GM12865 (cell line): ENCODE results near the gene ADAMTS7.
"Not testable (repeated sequence)": the region's sequence is repeated elsewhere in the genome, so short reads cannot be mapped to it uniquely, and the experiment has no call there.

Experiments used
- DNase-seq: peaks from one replicate; pipeline ENCODE4 v3.0.0; 2010; ENCODE audit warnings: low read depth
- H3K4me3 ChIP-seq: 2 replicates; pipeline ENCODE4 v1.5.1; 2011; ENCODE audit warnings: mild to moderate bottlenecking, low read depth, low read length, control low read depth
- CTCF ChIP-seq: IDR thresholded peaks from 2 replicates; pipeline ENCODE4 v1.5.1; 2011; ENCODE audit warnings: low read length, control low read depth, low read depth, inconsistent platforms; ENCODE audit not compliant: insufficient read depth; ENCODE audit errors: missing control alignments

The ADAMTS7 gene

GRCh38 chr15:78800806-78801205, 10.5 kb downstream of the ADAMTS7 start:
- no peak overlapping the region for H3K4me3 ChIP-seq
- DNase-seq: no peak
- TF ChIP-seq CTCF: no peak

- DNase-seq: no peak
- TF ChIP-seq CTCF: no peak
- no peak overlapping the region for H3K4me3 ChIP-seq
These were observed 11.1 kb downstream of the ADAMTS7 start for GRCh38 chr15:78800189-78800588.

GRCh38 chr15:78799102-78799501, 12.2 kb downstream of the ADAMTS7 start:
- not testable (repeated sequence) for H3K4me3 ChIP-seq, DNase-seq

GRCh38 chr15:78798355-78798754, 12.9 kb downstream of the ADAMTS7 start:
- DNase-seq: not testable (repeated sequence)

GRCh38 chr15:78797951-78798350, 13.3 kb downstream of the ADAMTS7 start:
- no peak overlapping the region for H3K4me3 ChIP-seq
- no peak for DNase-seq
- TF ChIP-seq CTCF: no peak

More at GRCh38 chr15:78798355-78798754, 12.9 kb downstream of the ADAMTS7 start:
- H3K4me3 ChIP-seq: not testable (repeated sequence)

- TF ChIP-seq CTCF: no peak
- no peak for DNase-seq
These were observed 14.8 kb downstream of the ADAMTS7 start for GRCh38 chr15:78796510-78796909.

GRCh38 chr15:78795043-78795442, 16.2 kb downstream of the ADAMTS7 start:
- TF ChIP-seq CTCF: no peak
- no peak overlapping the region for H3K4me3 ChIP-seq
- DNase-seq: no peak

More at GRCh38 chr15:78796510-78796909, 14.8 kb downstream of the ADAMTS7 start:
- H3K4me3 ChIP-seq: no peak overlapping the region

GRCh38 chr15:78794446-78794845, 16.8 kb downstream of the ADAMTS7 start:
- not testable (repeated sequence) for H3K4me3 ChIP-seq, DNase-seq

GRCh38 chr15:78791357-78791756, 19.9 kb downstream of the ADAMTS7 start:
- no peak for TF ChIP-seq CTCF
- no peak for DNase-seq
- H3K4me3 ChIP-seq: no peak overlapping the region
